GM12878 (cell line): Measurements from ENCODE around the gene ZNF407. TPM values are rescaled to one million over a fixed set of nuclear protein-coding genes. Genes with fewer than 3 reads are reported as not detected.

ENCODE experiments used
- ATAC-seq: fragments of 200-7000 bp; cut with Tn5 transposase; 3 replicates; pipeline ENCODE4 v1.9.1; 2020; ENCODE audit warnings: mild to moderate bottlenecking, moderate library complexity
- BruUV-seq: library from RNA; stranded (reverse); fragments of 400-500 nt; replicated peaks from 2 replicates; lab custom pipeline; 2021; lab: Mats Ljungman, UMichigan
- CTCF ChIA-PET: fragments of 300-600 bp; sonication (Branson Sonifier 250); formaldehyde crosslinking; extraction: SDS; loops from one replicate; lab custom pipeline; 2021; ENCODE audit warnings: inconsistent platforms; lab: Yijun Ruan, JAX
- POLR2A ChIA-PET: fragments of 350-600 bp; formaldehyde crosslinking; extraction: SDS; loops from one replicate; lab custom pipeline; 2021; ENCODE audit warnings: inconsistent platforms; lab: Charles Lee
- RAD21 ChIA-PET: fragments of 300-600 bp; sonication (Branson Sonifier 250); formaldehyde crosslinking; loops from one replicate; lab custom pipeline; 2023; ENCODE audit warnings: antibody characterized with exemption; ENCODE audit not compliant: unreplicated experiment; lab: Charles Lee
- SMC1A ChIA-PET: fragments of 300-600 bp; sonication (Branson Sonifier 250); formaldehyde crosslinking; loops from one replicate; lab custom pipeline; 2023; ENCODE audit not compliant: unreplicated experiment, uncharacterized antibody; lab: Charles Lee
- DNase-seq: peaks from one replicate; pipeline ENCODE4 v3.0.0-alpha.2; 2011; ENCODE audit warnings: low read depth, low spot score
- FAIRE-seq: peaks from 3 replicates; lab custom pipeline; 2011; peaks lifted over from hg19 to GRCh38; lab: Jason Lieb, UNC
- H2AFZ ChIP-seq: 2 replicates; pipeline ENCODE4 v1.6.0; 2011; ENCODE audit warnings: low read depth, low read length, control low read depth; ENCODE audit not compliant: control insufficient read depth
- H3K27ac ChIP-seq: 2 replicates; pipeline ENCODE4 v1.5.1; 2011; ENCODE audit warnings: control low read depth; ENCODE audit not compliant: control insufficient read depth, insufficient read depth
- H3K27me3 ChIP-seq, 2 experiments: replicated peaks in 1 of 2; 2 replicates each; pipeline versions ENCODE4 v1.6.0 to v1.6.1; 2011; ENCODE audit warnings: low read length in 1 of 2; ENCODE audit not compliant: control insufficient read depth in 2 of 2, insufficient read depth in 2 of 2
- H3K36me3 ChIP-seq, 2 experiments: 2 replicates each; pipeline ENCODE4 v1.5.1; 2011; ENCODE audit warnings: low read length in 1 of 2; ENCODE audit not compliant: control insufficient read depth in 2 of 2, insufficient read depth in 2 of 2
- H3K4me1 ChIP-seq: 2 replicates; pipeline ENCODE4 v1.6.1; 2011; ENCODE audit warnings: mild to moderate bottlenecking, low read length, moderate library complexity, mixed read lengths; ENCODE audit not compliant: control insufficient read depth, insufficient read depth
- H3K4me2 ChIP-seq: 2 replicates; pipeline ENCODE4 v1.6.0; 2011; ENCODE audit warnings: control low read depth; ENCODE audit not compliant: control insufficient read depth, insufficient read depth
- H3K4me3 ChIP-seq: fragments of 200-600 bp; sonication (generic); 2 replicates; pipeline ENCODE4 v1.5.1; 2016
- H3K79me2 ChIP-seq: 2 replicates; pipeline ENCODE4 v1.6.0; 2011; ENCODE audit warnings: low read length; ENCODE audit not compliant: control insufficient read depth, insufficient read depth
- H3K9ac ChIP-seq: 2 replicates; pipeline ENCODE4 v1.8.0; 2011; ENCODE audit warnings: low read length, control low read depth, mixed read lengths; ENCODE audit not compliant: control insufficient read depth, insufficient read depth
- H3K9me3 ChIP-seq: replicated peaks from 3 replicates; pipeline ENCODE4 v1.5.1; 2011; ENCODE audit warnings: mild to moderate bottlenecking, low read length; ENCODE audit not compliant: control insufficient read depth, insufficient read depth
- H4K20me1 ChIP-seq: 2 replicates; pipeline ENCODE4 v1.6.0; 2011; ENCODE audit not compliant: control insufficient read depth, insufficient read depth
- BMI1 ChIP-seq: fragments of 450-650 bp; IDR thresholded peaks from 2 replicates; pipeline ENCODE4 v1.6.1; 2016; ENCODE audit warnings: mild to moderate bottlenecking, moderate library complexity, borderline replicate concordance
- CBFB ChIP-seq: IDR thresholded peaks from 2 replicates; pipeline ENCODE4 v1.6.1; 2016; ENCODE audit warnings: antibody characterized with exemption, low read depth
- CBX3 ChIP-seq: fragments of 200-600 bp; sonication (generic); IDR thresholded peaks from 2 replicates; pipeline ENCODE4 v1.6.1; 2016; ENCODE audit warnings: low read depth, borderline replicate concordance
- CBX5 ChIP-seq: sonication (generic); IDR thresholded peaks from 2 replicates; pipeline ENCODE4 v1.6.1; 2016; ENCODE audit warnings: low read depth, moderate library complexity, mild to moderate bottlenecking, inconsistent platforms
- FOXK2 ChIP-seq: fragments of 450-650 bp; IDR thresholded peaks from 2 replicates; pipeline ENCODE4 v1.6.1; 2017; ENCODE audit warnings: mild to moderate bottlenecking, moderate library complexity
- GABPA ChIP-seq: IDR thresholded peaks from 2 replicates; pipeline ENCODE4 v1.6.1; 2014; ENCODE audit warnings: antibody characterized with exemption, low read depth, mild to moderate bottlenecking, inconsistent platforms
- HDAC2 ChIP-seq: fragments of 200-600 bp; sonication (generic); IDR thresholded peaks from 2 replicates; pipeline ENCODE4 v1.6.1; 2017
- HDAC6 ChIP-seq: fragments of 200-600 bp; sonication (generic); IDR thresholded peaks from one replicate; pipeline ENCODE4 v1.8.0; 2017; ENCODE audit warnings: antibody characterized with exemption; ENCODE audit not compliant: unreplicated experiment
- IKZF2 ChIP-seq, 2 experiments: fragments of 450-650 bp; IDR thresholded peaks; 2 replicates each; pipeline ENCODE4 v1.6.1; 2017; ENCODE audit warnings: mild to moderate bottlenecking in 2 of 2, moderate library complexity in 2 of 2
- PAX5 ChIP-seq: IDR thresholded peaks from 2 replicates; pipeline ENCODE4 v1.6.1; 2011; ENCODE audit warnings: low read depth, low read length, borderline replicate concordance
- RAD51 ChIP-seq: fragments of 450-650 bp; IDR thresholded peaks from 2 replicates; pipeline ENCODE4 v1.6.1; 2016; ENCODE audit warnings: moderate library complexity, mild to moderate bottlenecking, inconsistent platforms
- RB1 ChIP-seq: fragments of 450-650 bp; formaldehyde crosslinking; IDR thresholded peaks from 2 replicates; pipeline ENCODE4 v1.6.1; 2017; ENCODE audit warnings: mild to moderate bottlenecking, borderline replicate concordance
- SP1 ChIP-seq: IDR thresholded peaks from one replicate; pipeline ENCODE4 v1.6.1; 2011; ENCODE audit warnings: low read depth, low read length
- SREBF2 ChIP-seq: IDR thresholded peaks from 2 replicates; pipeline ENCODE4 v1.6.1; 2012; ENCODE audit warnings: mild to moderate bottlenecking, low read length
- TARDBP ChIP-seq: IDR thresholded peaks from 2 replicates; pipeline ENCODE4 v1.6.1; 2016; ENCODE audit warnings: borderline replicate concordance
- ZNF274 ChIP-seq: IDR thresholded peaks from one replicate; pipeline ENCODE4 v1.8.0; 2011; ENCODE audit not compliant: insufficient read length, insufficient read depth
- ZSCAN29 ChIP-seq: fragments of 450-650 bp; IDR thresholded peaks from 2 replicates; pipeline ENCODE4 v1.6.1; 2017; ENCODE audit warnings: mild to moderate bottlenecking, moderate library complexity
- WGBS: methylation state at CpG from one replicate; pipeline ENCODE4 v1.1.6; 2016; ENCODE audit warnings: low lambda C conversion rate; ENCODE audit not compliant: insufficient replicate concordance, insufficient coverage; ENCODE audit errors: missing lambda C conversion rate; 5-methylcytosine and 5-hydroxymethylcytosine counted together
- in situ Hi-C: fragments of 300-500 bp; cut with MboI; formaldehyde crosslinking; loops from 9 replicates; pipeline ENCODE4 v1.14.3; 2018; ENCODE audit warnings: mixed read lengths
- intact Hi-C: fragments of 100-400 bp; cut with micrococcal nuclease; formaldehyde crosslinking; loops from one replicate; pipeline ENCODE4 v1.14.2; 2022; ENCODE audit not compliant: unreplicated experiment
- polyA plus RNA-seq, 11 experiments: library from polyadenylated mRNA; depleted of rRNA in 4 of 11; unstranded in 6 of 11; stranded (reverse) in 5 of 11; fragments of >200 nt; fragmentation: Nextera tagmentation in 4 of 11; fragmentation: Illumina TruSeq in 1 of 11; extraction: Ambion mirVana in 4 of 11; extraction: Trizol in 1 of 11; gene quantifications; 1 replicate in 1 of 11; 2 replicates in 10 of 11; pipeline versions ENCODE4 v1.2.1 to v1.2.3, GENCODE V29; 2011 to 2016; ENCODE audit warnings: inconsistent platforms in 2 of 11, missing spikeins in 2 of 11, low read depth in 1 of 11
- total RNA-seq, 4 experiments: library from RNA; depleted of rRNA in 3 of 4; stranded (reverse); fragments of >200 nt in 3 of 4; fragmentation: Illumina TruSeq in 1 of 4; extraction: Trizol in 1 of 4; gene quantifications; 2 replicates each; pipeline versions ENCODE4 v1.2.1 to v1.2.3, GENCODE V29; 2013 to 2021
- TF ChIP-seq, protein P1 (sequence below): fragments of 450-650 bp; conservative IDR thresholded peaks from 2 replicates; pipeline ENCODE4 v1.6.1; 2017; ENCODE audit warnings: mild to moderate bottlenecking, moderate library complexity
- TF ChIP-seq, protein P2 (sequence below): fragments of 450-650 bp; IDR thresholded peaks from 2 replicates; pipeline ENCODE4 v1.6.1; 2017; ENCODE audit warnings: antibody characterized with exemption, mild to moderate bottlenecking, moderate library complexity

Gene ZNF407
- total and polyA plus RNA-seq, 10 of the 15 experiments (the other 5 are each of a cell fraction or from before 2014, with no cell fraction given): 0.69 to 11.6 (median 5.3) TPM

DNA sequence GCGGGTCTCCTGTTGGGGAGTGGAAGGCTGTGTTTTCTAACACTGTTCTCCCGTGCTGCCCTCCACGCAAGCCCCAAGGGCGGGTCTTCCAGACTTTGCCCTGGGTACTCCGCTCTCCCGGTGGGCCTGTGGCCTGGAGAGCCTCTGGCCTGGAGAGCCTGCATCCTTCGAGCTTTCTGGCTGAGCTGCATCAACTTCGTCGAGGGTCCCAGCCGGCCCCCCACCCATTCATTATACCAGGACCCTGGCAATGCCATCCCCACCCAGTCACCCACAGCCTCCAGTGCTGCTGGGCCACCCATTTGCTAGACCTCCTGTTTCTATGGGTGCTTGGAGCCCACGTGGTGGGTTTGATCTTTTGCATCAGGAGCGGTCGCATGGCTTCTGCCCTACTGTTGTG lies 509.1 kb downstream of the ZNF407 start:
- ChIA-PET POLR2A (no interaction called here), CTCF (no interaction called here), RAD21 (no interaction called here), SMC1A (no interaction called here)
- H4K20me1 ChIP-seq: no peaks in the 10 kb centered on the region
- H3K9me3 ChIP-seq: no peaks in the 10 kb centered on the region
- no peak overlapping the region for H3K4me2 ChIP-seq
- intact Hi-C loops: no loop called here
- H3K4me1 ChIP-seq: no peaks in the 10 kb centered on the region
- in situ Hi-C loops: no loop called here
- BruUV-seq: no TSS peak
- no peak overlapping the region for H3K9ac ChIP-seq
- no peak for DNase-seq
- no peak overlapping the region for H3K27ac ChIP-seq
- no peaks in the 10 kb centered on the region; a peak in 1 of 4 replicates for H3K27me3 ChIP-seq
- H3K36me3 ChIP-seq: no peaks in the 10 kb centered on the region
- TF ChIP-seq FOXK2: no peak
- no peak for TF ChIP-seq CBX3
- no peak for TF ChIP-seq CBX5
- no peak for TF ChIP-seq RB1
- no peak for TF ChIP-seq CBFB
- no peak for TF ChIP-seq SP1
- no peak for TF ChIP-seq SREBF2
- TF ChIP-seq ZSCAN29: no peak
- no peak for TF ChIP-seq HDAC6
- no peak for TF ChIP-seq IKZF2 (IDR thresholded peaks at IDR 0.05)
- TF ChIP-seq, protein P1, sequence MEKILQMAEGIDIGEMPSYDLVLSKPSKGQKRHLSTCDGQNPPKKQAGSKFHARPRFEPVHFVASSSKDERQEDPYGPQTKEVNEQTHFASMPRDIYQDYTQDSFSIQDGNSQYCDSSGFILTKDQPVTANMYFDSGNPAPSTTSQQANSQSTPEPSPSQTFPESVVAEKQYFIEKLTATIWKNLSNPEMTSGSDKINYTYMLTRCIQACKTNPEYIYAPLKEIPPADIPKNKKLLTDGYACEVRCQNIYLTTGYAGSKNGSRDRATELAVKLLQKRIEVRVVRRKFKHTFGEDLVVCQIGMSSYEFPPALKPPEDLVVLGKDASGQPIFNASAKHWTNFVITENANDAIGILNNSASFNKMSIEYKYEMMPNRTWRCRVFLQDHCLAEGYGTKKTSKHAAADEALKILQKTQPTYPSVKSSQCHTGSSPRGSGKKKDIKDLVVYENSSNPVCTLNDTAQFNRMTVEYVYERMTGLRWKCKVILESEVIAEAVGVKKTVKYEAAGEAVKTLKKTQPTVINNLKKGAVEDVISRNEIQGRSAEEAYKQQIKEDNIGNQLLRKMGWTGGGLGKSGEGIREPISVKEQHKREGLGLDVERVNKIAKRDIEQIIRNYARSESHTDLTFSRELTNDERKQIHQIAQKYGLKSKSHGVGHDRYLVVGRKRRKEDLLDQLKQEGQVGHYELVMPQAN: no peak
- TF ChIP-seq, protein P2, sequence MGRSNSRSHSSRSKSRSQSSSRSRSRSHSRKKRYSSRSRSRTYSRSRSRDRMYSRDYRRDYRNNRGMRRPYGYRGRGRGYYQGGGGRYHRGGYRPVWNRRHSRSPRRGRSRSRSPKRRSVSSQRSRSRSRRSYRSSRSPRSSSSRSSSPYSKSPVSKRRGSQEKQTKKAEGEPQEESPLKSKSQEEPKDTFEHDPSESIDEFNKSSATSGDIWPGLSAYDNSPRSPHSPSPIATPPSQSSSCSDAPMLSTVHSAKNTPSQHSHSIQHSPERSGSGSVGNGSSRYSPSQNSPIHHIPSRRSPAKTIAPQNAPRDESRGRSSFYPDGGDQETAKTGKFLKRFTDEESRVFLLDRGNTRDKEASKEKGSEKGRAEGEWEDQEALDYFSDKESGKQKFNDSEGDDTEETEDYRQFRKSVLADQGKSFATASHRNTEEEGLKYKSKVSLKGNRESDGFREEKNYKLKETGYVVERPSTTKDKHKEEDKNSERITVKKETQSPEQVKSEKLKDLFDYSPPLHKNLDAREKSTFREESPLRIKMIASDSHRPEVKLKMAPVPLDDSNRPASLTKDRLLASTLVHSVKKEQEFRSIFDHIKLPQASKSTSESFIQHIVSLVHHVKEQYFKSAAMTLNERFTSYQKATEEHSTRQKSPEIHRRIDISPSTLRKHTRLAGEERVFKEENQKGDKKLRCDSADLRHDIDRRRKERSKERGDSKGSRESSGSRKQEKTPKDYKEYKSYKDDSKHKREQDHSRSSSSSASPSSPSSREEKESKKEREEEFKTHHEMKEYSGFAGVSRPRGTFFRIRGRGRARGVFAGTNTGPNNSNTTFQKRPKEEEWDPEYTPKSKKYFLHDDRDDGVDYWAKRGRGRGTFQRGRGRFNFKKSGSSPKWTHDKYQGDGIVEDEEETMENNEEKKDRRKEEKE: no peak
- no peak for TF ChIP-seq TARDBP
- no peak for TF ChIP-seq RAD51
- no peak for TF ChIP-seq ZNF274
- TF ChIP-seq BMI1: no peak
- no peak for TF ChIP-seq GABPA
- TF ChIP-seq PAX5: no peak
- TF ChIP-seq HDAC2: no peak
- no peaks in the 10 kb centered on the region for H3K79me2 ChIP-seq
- ATAC-seq: no peak
- H2AFZ ChIP-seq: no peak overlapping the region
- no peak overlapping the region for H3K4me3 ChIP-seq
- WGBS: 46% methylated on average over 13 of the region's 13 CpGs
- no peak for FAIRE-seq
